Measurements from ENCODE around the gene SLC38A4.

SLC38A4 gene

DNA sequence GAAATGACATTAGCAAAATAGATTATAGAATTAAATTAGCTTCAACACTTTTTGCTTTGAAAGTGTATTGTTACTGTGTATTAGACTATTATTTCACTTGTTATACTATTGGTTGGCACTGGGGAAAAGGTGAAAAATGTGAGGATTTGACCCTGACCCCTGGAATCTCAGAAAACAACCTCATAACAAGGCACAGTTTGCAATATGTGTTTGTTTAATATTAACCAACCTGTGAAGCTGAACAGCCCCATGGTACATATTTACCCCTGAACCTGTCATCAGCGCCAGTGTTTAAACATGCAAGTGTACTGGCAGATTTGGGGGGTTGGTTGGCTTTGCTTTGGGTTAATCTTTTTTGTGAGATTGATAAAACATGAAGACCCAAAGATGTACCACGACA is 11.7 kb downstream of the SLC38A4 start:
- no peak for DNase-seq (ENCODE audit: low read depth in 2 of 2, low spot score in 1 of 2)

DNA sequence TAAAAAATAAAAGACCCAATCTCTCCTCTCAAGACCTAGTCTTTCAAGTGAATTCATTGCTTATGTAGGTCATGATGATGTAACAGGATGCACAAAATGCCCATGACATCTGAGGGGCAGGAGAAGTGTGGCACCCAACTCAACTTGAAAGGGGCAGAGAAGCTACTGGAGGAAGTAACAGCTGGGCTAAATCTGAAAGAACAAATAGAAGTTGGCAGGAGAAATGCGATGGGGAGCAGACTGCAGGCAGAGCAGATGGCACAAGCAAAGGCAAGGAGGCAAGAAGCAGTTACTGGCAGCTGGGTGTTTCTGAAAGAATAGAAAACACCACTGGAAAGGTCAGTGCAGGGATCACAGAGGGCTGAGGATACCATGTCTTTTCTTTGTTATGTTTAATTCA is 14.6 kb downstream of the SLC38A4 start:
- no peak for DNase-seq (ENCODE audit: low read depth in 2 of 2, low spot score in 1 of 2)

DNA sequence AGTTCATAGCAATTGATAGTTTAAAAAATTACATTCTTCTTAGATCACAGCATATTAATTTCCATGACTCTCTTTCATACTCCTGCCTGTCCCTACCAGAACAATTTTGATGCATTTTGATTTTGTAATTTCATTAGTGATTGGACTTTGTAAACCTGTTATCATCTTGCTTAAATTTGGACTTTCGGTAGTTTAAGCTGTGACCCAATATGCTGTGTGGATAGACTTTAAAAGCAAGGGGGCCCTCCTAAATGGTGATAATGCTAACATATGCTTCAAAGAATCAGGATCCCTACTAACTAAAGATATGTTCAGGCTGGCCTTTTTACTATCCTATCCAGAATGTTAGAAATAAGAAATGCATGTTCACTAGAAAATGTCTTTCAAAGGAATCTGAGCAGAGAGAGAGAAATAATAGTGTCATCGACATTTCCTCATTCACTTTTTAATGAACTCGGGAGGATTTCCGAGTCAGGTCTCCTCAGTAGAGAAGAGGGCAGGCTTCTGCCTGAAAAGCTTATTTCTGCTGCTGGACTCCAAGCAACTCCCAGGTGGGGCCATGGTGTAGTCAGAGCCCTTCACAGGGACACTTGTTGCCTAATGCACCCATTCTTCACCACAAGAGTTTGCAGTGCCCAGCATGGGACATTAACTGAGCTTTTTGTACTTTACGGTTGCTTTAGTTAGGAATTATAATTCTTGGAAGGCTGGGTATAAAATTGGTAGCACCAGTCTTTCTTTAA is 16.7 kb downstream of the SLC38A4 start:
- no peak for DNase-seq (ENCODE audit: low read depth in 2 of 2, low spot score in 1 of 2)

DNA sequence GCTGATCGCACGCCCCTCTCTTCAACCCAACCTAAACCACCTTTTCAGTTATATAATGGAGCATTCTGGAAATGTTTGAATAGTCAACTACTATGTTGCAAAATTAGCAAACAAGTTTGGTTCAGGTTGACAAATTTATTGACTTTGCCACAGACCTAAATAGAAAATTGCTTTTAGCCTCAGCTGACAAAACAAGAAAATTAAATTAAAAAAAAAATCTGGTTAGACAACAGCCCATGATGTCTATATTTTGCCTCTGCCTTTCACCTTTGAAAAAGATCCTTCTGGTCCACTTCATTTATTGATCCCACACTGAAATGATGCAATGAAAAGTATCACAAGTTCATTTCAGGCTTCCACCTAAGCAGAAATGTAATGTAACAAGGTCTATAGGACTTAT is 17.5 kb downstream of the SLC38A4 start:
- DNase-seq (ENCODE audit: low read depth in 2 of 2, low spot score in 1 of 2) = no peak

DNA sequence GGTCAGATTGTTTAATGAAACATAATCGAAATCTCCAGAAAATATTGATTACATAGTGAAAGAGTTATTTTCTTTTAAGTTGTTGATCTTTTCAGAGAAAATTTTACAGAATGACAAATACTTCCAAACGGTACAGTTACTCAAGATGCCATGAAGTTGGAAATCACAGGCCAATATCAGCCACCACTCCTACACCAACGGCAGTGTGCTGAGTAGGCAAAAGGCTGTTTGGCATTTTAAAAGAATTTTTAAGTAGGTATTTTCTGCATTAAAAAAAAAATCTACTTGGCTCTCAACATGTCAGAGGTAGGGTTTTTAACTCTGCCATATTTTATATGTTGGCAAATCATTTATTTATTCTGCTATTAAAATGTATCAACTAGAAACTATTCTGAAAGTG is 21.7 kb downstream of the SLC38A4 start:
- DNase-seq (ENCODE audit: low read depth in 2 of 2, low spot score in 1 of 2) = no peak

DNA sequence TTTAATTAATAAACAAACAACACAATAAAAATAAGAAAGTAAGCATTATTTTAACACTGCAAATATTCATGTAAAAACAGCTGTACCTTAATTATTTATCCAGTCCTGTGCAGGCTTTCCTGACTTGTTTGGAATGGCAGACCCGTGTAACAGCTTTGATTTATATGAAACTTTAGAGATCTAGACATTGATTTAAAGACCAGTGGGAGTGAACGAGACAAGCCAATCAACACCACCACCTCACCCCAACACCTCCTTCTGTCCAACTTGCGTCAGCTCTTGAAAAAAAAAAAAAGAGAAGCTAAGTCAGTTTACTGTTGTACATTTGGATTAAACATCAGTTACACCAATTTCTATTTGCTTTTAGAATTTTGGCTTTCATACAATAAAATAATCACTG is 22.3 kb downstream of the SLC38A4 start:
- no peak for DNase-seq (ENCODE audit: low read depth in 2 of 2, low spot score in 1 of 2)

DNA sequence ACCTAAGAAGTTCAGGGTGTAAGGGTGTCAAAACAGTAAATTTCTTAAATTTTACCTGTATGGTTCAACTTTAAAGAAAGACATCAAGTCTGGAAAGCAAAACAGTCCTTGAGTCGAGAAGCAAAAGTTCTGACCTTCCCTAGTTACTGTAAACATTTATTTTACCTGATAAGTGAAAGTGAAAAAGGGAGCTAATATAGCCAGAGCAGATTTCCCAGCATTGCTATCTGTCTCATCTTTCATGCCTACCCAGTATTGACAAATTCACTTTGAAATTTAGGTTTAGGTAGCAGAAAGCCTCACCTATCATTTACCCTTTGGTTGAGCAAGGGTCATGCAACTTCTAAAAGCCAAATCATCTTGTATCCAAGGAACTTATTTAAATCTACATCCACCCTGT is 24.5 kb downstream of the SLC38A4 start:
- no peak for DNase-seq (ENCODE audit: low read depth in 2 of 2, low spot score in 1 of 2)

DNA sequence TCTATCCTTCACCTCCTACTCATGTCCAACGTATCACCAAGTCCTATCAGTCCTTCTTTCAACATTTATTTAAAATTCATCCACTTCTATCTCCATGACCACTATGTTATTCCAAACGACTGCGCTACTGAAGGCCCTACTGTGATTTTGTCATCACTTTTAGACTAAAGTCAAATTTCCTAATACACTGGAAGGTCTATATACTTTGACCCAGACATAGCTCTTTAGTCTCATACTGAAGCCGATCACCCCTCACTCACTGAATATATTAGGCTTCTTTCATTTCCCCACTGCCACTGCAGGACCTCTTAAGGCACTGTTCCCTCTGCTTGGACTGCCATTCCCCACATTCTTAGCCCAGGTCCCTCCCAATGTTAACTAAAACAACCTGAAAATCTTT is 25.6 kb downstream of the SLC38A4 start:
- DNase-seq (ENCODE audit: low read depth in 2 of 2, low spot score in 1 of 2) = no peak

DNA sequence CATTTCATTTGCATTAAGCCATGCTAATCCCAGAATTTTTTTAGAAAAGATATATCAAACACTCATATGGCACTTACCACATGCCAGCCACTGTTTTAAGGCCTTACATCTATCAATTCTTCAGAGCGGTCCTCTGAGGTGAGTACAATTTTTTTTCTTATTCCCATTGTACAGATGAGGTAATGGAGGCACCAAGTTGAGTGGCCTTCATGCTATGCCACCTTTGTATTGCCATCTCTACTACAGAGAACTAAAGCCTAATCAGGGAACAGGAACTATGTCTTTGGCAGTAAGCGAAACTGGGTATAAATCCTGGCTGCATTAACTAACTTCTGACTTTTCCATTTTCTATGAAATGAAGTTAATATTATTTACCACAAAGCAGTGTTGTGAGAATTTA is 27.1 kb downstream of the SLC38A4 start:
- DNase-seq (ENCODE audit: low read depth in 2 of 2, low spot score in 1 of 2) = no peak

DNA sequence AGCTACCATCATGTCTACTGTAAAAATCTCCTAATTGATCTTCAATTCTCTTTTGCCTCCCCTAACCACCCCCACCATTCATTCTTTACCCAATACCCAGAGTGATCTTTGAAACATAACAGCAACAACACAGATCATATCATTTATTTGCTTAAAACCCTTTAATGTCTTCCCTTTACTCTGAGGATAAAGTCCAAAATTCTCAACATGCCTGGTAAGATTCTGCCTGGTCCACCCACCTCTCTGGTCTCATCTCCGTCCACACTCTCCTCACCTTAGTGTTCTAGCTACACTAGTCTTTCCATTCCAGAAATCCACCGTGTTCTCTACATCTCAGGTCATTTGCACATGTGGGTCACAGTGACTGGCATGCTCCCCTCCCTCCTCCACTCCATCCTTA is 27.7 kb downstream of the SLC38A4 start:
- DNase-seq (ENCODE audit: low read depth in 2 of 2, low spot score in 1 of 2) = no peak

DNA sequence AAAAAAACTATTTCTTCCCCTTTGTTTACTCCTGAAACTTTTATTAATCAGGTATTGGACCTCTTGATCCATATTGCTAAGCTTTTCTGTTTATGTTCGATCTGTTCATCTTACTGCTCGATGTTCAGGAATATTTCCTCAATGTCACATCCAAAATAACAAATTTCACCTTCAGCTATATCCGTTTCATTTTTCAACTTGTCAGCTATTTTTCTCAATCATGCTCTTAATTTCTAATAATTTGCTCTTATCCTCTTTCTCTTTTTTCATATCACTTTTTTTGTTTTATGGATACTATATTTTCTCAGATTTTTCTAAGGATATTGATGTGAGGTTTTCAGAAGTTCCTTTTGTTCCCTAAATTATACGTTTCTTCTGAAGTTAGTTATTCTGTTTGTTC is 29.8 kb downstream of the SLC38A4 start:
- no peak for DNase-seq (ENCODE audit: low read depth in 2 of 2, low spot score in 1 of 2)

DNA sequence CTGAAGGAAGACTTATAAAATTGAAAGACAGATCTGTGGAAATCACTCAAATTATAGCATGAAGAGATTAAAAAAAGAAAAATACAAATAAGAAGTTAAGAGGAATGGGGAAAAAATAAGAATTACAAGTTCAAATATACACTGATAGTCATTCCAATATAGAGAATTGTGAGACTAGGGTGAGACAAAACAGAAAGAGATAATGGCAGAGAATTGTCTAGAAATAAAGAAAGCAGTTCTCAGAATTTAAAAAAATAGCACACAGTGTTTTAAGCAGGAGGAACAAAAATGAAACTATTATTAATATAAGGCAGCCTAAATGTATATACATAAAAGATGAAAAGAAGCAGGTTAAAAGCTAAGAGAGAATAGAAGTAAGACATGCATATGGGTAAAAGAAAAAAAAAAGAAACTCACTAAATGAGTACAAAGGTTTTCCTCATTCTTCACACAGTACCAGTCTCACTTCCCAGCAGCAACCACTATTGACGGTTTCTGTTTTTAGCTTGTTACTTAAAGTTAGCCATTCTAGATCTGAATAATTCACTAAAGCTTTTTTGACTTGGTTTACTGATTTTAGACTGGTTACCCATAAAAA is 31.1 kb downstream of the SLC38A4 start:
- DNase-seq (ENCODE audit: low read depth in 2 of 2, low spot score in 1 of 2) = no peak

DNA sequence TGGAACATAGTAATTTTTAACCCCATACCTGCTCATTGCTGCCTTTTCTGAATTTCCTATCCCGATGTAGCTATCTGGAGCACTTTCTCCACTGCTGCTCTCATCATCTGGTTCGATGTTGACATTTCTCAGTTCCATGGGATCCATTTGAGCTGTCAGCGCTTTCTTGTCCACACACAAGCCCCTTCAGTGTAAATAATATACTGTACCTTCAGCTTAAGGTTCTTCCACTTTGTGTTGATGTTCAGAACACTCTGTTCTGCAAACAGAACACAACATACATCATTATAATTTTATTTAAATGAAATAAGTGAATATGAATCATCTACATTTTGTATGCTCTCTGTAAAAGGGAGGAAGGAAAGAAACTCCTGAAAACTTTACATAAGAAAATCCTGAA is 32.9 kb downstream of the SLC38A4 start:
- no peak for DNase-seq (ENCODE audit: low read depth in 2 of 2, low spot score in 1 of 2)

DNA sequence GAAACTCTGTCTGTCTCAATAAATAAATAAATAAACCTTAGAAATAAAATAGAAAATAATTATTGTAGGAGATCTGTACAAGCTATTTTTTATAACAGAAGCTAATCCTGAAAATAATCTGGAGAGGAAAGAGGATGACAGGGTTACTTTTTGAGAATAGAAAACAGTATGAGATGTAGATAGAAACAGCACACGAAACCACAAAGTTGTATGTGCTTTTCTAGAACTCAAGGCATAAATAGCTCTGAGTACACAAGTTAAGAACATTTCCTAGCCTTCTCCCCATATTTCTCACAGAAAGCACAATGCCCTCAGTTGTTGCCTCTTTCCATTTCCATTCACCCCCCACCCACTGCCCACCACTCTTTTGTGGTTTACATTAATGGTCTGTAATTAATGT is 35.7 kb downstream of the SLC38A4 start:
- no peak for DNase-seq (ENCODE audit: low read depth in 2 of 2, low spot score in 1 of 2)

DNA sequence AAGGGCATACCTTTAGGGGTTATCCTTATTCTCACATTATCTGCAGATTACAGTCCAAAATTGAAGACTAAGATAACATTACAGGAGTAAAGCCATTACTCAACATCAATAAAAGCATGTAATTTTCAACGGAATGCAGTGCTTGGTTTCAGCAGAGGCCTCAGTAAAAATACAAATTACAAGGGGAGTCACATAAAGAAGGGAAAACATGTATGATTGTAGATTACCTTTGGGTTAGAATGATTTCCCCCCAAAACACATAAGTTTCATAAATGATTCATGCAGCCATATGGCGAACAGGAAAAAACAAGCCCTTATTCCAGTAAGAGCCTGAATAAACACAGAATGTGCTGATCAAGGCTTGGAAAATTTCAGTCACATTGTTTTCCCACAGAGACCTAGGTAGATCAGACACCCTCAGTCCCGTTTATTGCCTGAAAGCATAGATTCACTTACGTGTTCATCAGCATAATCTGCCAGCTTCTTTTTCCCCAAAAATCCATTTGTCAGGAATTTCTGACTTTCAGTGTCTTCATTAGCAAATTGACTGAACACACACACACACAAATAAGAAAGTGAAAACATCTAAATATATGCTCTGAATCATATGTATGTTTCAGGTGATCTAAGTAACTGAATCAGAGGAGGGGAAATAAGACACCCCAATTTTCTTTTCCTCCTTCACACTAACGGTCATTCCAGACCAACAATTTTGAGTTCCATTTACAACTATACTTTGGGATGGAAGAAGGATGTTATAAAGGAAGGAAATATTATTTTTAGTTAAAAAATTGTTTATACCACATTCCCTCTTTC is 37.5 kb downstream of the SLC38A4 start:
- no peak for DNase-seq (ENCODE audit: low read depth in 2 of 2, low spot score in 1 of 2)

DNA sequence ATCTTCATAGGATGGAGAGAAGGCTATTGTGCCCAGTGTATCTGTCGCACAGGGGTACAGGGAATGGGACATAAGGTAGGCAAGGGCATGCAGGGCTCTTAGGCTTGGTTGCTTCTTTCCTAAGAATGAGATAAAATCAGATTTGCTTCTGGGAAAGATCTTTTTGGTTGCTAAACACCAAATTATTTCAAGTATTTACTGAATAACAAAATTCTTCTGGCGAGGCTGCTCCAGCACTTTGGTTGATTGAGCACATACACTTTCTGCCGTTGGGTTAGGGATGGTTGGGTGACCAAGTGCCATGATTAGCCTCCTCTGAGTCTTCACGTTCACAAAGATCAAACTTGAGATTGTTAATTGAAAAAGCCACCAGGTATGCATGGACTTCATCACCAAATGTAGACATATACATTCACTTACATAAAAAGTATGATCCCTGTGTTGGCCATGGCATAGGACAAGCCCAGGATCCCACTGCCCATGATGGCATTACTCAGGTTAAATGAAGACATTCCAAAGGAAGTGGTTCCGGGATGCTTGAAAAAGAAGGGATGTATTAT is 38.2 kb downstream of the SLC38A4 start:
- no peak for DNase-seq (ENCODE audit: low read depth in 2 of 2, low spot score in 1 of 2)

DNA sequence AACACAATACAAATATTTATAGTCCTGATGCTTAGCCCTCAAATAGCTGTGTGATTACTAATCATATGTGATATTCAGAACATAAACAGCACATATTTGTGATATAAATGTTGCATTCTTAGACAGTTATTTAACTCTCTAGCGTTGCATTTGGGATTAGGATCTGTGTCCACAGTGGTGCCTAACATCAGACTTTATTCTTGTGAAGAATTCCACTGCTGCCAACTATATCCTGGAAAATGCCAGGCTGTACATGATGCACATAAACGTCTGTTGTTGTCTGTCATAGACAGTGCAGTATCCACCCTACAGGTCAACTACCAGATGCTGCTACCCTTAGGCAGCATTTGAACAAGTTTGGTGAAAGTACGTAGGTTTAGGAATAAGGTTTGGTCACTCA is 39.0 kb downstream of the SLC38A4 start:
- DNase-seq (ENCODE audit: low read depth in 2 of 2, low spot score in 1 of 2) = no peak

DNA sequence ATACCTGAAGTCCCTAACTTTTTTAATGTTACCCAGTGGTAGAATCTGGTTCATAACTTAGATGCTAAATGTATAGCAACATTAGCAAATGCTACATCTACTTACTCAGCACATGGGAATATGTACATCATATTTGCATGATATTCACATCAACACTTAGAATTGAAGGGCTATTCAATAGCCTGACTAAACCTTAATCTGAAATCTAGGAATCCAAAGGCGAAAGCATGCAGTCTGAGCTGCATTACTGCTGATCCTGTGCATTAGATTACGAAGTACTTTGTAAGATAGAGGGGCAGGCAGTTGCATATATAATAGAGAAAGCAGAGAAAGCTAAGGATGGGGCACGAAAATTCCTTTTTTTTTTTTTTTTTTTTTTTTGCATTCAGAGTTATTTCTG is 40.4 kb downstream of the SLC38A4 start:
- no peak for DNase-seq (ENCODE audit: low read depth in 2 of 2, low spot score in 1 of 2)

DNA sequence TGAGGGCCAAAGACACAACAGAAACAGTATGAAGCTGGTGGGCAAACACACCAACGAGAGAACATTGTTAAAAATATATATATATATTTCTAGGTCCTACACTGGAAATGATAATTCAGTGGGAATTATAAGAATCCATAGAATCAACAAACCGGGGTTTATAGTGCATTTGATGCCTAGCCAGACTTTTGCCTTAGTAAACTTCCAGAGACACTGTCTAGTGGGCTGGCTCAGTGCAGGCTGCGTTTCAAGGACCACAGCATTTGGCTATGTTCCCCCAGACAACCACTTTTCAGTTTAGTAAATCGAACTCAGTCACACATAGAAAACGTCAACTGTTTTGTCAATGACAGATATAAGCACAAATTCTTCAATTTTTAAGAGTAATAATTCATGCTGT is 41.9 kb downstream of the SLC38A4 start:
- DNase-seq (ENCODE audit: low read depth in 2 of 2, low spot score in 1 of 2) = no peak

DNA sequence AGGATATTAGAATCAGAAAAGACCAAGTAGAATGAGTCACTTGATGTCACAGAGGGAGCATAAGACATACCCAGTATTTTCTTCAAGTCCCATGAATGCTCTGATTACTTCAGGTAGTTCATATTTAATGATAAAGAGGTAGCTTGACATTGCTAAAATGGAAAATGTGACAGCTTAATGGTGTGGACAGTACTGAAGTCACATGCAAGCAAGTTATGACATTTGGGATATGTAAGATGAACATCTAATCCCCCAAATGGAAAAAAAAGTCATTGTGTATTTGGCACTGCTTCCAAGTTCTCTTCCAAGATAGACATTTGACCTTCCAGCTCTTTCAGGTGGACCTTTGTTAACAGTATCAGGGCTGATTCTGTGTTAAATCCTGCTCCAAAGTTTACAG is 45.9 kb downstream of the SLC38A4 start:
- no peak for DNase-seq (ENCODE audit: low read depth in 2 of 2, low spot score in 1 of 2)

DNA sequence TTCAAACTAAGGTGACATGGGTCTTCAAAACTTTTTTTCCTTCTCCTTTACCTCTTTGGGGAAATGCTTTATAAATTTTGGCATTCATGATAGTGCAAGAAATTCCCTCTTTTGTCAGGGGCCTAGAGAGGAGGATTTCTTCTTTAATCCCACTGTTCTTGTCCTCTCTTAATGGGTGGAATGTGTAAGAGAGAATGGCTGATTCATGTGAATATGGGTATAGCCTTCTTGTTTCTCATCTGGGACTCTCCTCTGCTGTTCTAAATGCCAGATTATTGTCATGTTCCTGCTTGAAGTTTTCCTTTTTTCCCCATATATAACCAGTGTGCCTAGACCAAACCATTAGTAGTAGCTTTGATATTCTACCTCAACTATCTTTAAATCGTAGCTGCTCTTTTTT is 46.7 kb downstream of the SLC38A4 start:
- no peak for DNase-seq (ENCODE audit: low read depth in 2 of 2, low spot score in 1 of 2)

DNA sequence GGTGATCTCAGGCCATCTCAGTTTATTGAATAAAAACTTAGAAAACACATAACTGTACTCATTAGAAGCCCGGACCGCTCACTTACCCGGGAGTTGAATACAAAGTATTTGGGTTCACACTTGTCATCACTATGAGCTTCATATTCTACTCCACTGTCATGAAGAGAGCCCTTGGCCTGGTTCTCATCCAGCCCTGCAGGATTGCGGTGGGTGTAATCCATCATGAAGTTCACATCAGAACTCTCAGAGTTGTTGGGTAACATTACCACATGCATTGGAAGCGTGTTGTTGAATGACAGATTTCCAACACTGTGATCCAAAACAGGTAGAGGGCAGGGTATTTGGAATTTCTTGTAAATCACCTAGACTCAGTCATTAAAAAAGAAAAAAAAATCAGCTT is 47.4 kb downstream of the SLC38A4 start:
- no peak for DNase-seq (ENCODE audit: low read depth in 2 of 2, low spot score in 1 of 2)

Measured in stimulated activated CD8-positive, alpha-beta memory T cell treated with anti-CD3 and anti-CD28 coated beads, Interleukin-4, amount 100 ng/mL, for 1 hour (primary cell).